Dendritic cell treated with granulocyte-macrophage colony-stimulating factor and Interleukin-4, amounts not matched to agents 40 ng/mL and 50 ng/mL, for 4 days (primary cell): ENCODE measurements around the gene UBE2C.
"Not testable (repeated sequence)": the region's sequence is repeated elsewhere in the genome, so short reads cannot be mapped to it uniquely, and the experiment has no call there.

Source experiments
- H3K27ac Mint-ChIP-seq: one replicate; pipeline ENCODE4 v1.8.0; 2022; ENCODE audit warnings: mild to moderate bottlenecking, mixed read lengths
- H3K27me3 Mint-ChIP-seq: one replicate; pipeline ENCODE4 v1.8.0; 2022; ENCODE audit warnings: mild to moderate bottlenecking, mixed read lengths
- H3K36me3 Mint-ChIP-seq: one replicate; pipeline ENCODE4 v1.8.0; 2022; ENCODE audit warnings: low read depth, mixed read lengths
- H3K4me1 Mint-ChIP-seq: one replicate; pipeline ENCODE4 v1.8.0; 2022; ENCODE audit warnings: low read depth, mixed read lengths
- H3K4me3 Mint-ChIP-seq: one replicate; pipeline ENCODE4 v1.8.0; 2022; ENCODE audit warnings: mild to moderate bottlenecking, moderate library complexity, mixed read lengths
- H3K9me3 Mint-ChIP-seq: one replicate; pipeline ENCODE4 v1.8.0; 2022; ENCODE audit warnings: mixed read lengths
- intact Hi-C: fragments of 100-400 bp; cut with micrococcal nuclease; formaldehyde crosslinking; loops from one replicate; pipeline ENCODE4 v1.15.0; 2022

Gene UBE2C

DNA sequence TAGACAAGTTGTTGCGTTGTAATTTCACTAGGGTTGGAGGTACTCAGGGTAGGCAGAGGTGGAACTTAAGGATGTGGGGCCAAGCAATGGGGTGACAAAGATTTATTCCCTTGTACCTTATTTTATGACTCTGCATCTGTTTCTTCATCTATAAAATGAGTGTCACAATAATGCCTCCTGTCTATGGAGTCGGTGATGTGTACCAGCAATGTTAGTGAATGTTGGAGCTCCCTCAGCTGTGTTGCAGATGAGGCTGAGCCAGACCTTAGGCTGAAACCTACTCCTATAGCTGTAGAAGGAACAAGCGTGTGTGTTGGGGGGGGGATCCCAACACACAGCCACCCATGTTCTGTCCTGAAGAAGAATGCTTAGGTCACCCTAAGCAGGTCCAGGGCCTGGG lies 4.5 kb downstream of the UBE2C start:
- intact Hi-C loops: no loop called here
- peaks cover 2% of the 10 kb centered on the region for H3K36me3 Mint-ChIP-seq
- H3K27ac Mint-ChIP-seq: no peak overlapping the region
- no peak overlapping the region for H3K4me3 Mint-ChIP-seq
- H3K9me3 Mint-ChIP-seq: no peaks in the 10 kb centered on the region
- H3K4me1 Mint-ChIP-seq: peaks cover 22% of the 10 kb centered on the region
- peaks cover 2% of the 10 kb centered on the region for H3K27me3 Mint-ChIP-seq

DNA sequence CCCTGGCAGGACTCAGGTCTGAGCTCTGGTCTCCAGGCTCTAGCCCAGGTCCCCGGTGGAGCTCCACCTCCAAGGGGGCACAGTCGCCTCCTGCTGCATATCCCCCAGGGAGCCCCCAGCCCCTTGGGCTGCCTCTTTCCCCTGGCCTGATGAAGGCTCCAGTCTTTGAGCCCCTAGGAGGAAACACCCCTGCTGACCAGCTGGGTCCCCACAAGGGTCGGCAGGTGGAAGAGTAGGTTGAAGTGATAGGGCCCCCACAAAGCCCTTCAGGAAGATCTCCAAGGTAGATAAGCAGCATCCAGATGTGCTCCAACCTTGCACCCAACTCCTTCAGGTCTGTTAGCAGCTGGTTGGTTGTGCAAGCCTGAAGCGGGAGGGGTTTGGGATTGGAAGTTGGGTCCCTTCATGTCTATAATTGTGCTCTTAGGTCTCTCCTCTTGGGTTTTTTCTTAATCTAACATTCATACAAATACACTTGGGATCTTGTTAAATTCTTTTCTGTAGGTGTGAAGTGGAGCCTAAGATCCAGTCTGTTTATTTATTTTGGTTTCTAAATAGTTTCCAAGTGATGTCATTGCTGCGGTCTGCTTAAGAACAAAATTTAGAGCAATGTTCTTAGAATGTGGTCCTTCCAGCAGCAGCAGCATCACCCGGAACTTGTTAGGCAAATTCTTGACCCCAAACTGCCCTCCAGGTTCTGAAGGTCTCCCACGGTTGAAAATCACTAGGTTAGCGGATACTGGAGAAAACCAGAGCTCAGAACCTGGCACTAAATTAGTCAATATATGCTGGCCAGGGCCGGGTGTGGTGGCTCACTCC lies 5.1 kb downstream of the UBE2C start:
- Mint-ChIP-seq H3K9me3 (no peaks in the 10 kb centered on the region), H3K36me3 (no peaks in the 10 kb centered on the region), H3K4me3 (no peak overlapping the region), H3K4me1 (peaks cover 22% of the 10 kb centered on the region), H3K27me3 (peaks cover 8% of the 10 kb centered on the region), H3K27ac (no peak overlapping the region)
- intact Hi-C loops: no loop called here

DNA sequence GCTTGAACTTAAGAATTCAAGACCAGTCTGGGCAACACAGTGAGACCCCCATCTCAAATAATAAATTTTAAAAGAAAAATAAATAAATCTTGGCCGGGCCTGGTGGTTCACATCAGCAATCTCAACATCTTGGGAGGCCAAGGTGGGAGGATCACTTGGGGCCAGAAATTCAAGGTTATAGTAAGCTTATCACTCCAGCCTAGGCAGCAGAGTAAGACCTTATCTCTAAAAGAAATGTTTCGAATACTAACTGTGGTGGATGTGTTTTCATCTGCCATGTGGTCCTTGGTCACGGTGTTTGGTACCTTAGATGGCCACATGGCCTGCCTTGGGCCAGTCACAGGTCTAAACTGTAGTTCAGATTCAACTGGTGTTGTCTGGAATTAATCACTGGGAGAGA lies 5.8 kb downstream of the UBE2C start:
- no peaks in the 10 kb centered on the region for H3K9me3 Mint-ChIP-seq
- H3K36me3 Mint-ChIP-seq: no peaks in the 10 kb centered on the region
- no peak overlapping the region for H3K27ac Mint-ChIP-seq
- peaks cover 14% of the 10 kb centered on the region for H3K27me3 Mint-ChIP-seq
- intact Hi-C loops: no loop called here
- H3K4me3 Mint-ChIP-seq: no peak overlapping the region
- H3K4me1 Mint-ChIP-seq: peaks cover 22% of the 10 kb centered on the region

DNA sequence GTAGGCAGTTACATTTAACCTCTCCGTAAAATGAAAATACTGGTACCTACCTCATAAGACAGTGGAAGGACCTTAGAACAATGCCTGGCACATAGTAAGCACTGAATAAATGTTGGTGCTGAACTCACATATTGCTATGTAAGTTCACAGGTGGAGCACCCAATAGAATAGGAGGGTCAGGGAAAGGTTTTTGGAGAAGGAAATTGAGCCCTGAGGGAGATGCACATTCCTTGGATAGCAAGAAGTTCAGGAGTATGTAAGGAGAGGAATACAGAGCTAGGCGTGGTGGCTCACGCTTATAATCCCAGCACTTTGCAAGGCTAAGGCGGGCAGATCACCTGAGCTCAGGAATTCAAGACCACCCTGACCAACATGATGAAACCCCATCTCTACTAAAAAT lies 7.0 kb downstream of the UBE2C start:
- Mint-ChIP-seq H3K27ac (no peak overlapping the region), H3K4me1 (peaks cover 26% of the 10 kb centered on the region), H3K27me3 (peaks cover 27% of the 10 kb centered on the region), H3K9me3 (no peaks in the 10 kb centered on the region), H3K36me3 (no peaks in the 10 kb centered on the region), H3K4me3 (no peak overlapping the region)
- intact Hi-C loops: no loop called here

DNA sequence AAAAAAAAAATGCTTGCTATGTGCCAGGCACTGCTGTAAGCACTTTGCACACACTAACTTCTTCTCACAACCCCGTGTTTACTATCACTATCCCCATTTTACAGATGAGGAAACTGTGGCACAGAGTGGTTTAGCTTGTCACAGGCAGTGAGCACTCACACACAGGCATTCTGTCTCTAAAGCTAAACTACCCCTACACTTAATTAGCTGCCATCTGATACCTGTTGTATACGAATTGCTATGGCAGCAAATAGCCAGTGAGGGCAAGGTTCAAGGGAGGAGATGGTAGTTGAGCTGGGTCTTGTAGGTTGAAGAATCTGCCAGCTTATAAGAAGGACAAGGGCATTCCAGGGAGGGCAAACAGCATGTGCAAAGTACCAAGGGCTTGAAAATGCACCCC lies 9.5 kb downstream of the UBE2C start:
- intact Hi-C loops: no loop called here
- Mint-ChIP-seq H3K36me3 (no peaks in the 10 kb centered on the region), H3K4me3 (no peak overlapping the region), H3K4me1 (peaks cover 28% of the 10 kb centered on the region), H3K9me3 (no peaks in the 10 kb centered on the region), H3K27me3 (peaks cover 36% of the 10 kb centered on the region), H3K27ac (no peak overlapping the region)

DNA sequence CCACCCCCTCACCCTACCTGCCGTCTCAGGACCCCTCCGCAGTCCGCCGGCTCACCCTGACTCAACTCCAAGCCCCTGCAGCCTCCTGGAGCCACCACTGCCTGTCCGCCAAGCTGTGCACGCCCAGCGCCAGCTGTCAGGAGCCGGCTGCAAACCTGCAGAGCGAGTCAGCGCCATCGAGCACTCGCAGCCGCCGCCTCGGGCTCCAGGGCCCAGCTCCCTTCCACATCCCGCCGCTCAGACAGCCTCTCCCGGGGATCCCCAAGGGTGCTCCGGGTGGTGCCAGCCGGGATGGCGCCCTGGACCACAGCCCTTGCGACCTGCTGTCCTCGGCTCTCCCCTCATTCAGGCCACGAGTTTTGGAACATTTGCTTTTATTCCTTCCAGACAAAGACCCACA lies 10.4 kb downstream of the UBE2C start:
- no peaks in the 10 kb centered on the region for H3K9me3 Mint-ChIP-seq
- intact Hi-C loops: no loop called here

DNA sequence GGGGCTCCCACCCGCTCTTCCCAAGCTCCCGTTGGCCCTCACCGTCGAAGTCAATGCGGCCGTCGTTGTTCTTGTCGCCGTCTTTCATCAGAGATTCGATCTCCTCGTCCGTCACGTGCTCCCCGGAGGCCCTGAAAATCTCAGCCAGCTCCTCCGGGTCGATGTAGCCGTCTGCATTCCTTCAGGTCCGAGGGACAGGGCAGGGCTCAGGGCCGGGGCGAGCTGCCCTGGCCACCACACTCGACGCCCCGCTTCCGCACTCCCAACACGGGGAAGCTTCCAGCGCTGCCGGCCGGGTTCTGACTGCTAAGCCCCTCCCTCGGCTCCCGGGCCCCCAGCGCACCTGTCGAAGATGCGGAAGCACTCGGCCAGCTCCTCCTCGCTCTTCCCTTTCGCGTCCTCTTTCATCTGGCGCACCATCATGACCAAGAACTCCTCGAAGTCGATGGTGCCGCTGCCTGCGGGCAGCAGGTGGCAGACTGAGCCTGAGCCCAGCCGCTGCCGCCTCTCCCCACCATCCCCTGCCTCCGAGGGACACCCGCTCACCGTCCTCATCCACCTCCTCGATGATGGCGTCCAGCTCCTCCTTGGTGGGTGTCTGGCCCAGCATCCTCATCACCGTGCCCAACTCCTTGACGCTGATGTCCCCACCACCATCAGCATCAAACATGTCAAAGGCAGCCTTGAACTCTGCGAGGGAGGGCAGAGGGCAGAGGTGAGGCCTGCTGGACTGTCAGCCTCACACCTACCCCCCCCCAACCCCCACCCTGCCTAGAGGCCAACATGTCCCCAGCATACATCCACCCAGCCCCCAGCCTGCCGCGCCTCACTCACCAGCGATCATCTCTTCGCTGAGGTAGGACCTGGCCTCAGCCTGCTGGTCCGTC lies 11.7 kb downstream of the UBE2C start:
- H3K4me3 Mint-ChIP-seq: peak overlapping the region; percentile 64
- peaks cover 28% of the 10 kb centered on the region for H3K4me1 Mint-ChIP-seq
- intact Hi-C loops: loop anchor here (1.0 kb wide), 1 partner anchor 139 kb away; no protein-coding TSS in a partner anchor
- H3K36me3 Mint-ChIP-seq: no peaks in the 10 kb centered on the region
- peaks cover 39% of the 10 kb centered on the region for H3K27me3 Mint-ChIP-seq
- no peaks in the 10 kb centered on the region for H3K9me3 Mint-ChIP-seq
- H3K27ac Mint-ChIP-seq: peak overlapping the region; percentile 8

More for the DNA sequence above, 10.4 kb downstream of the UBE2C start:
- no peaks in the 10 kb centered on the region for H3K36me3 Mint-ChIP-seq
- no peak overlapping the region for H3K27ac Mint-ChIP-seq
- no peak overlapping the region for H3K4me3 Mint-ChIP-seq
- H3K4me1 Mint-ChIP-seq: peaks cover 28% of the 10 kb centered on the region
- H3K27me3 Mint-ChIP-seq: peaks cover 36% of the 10 kb centered on the region

DNA sequence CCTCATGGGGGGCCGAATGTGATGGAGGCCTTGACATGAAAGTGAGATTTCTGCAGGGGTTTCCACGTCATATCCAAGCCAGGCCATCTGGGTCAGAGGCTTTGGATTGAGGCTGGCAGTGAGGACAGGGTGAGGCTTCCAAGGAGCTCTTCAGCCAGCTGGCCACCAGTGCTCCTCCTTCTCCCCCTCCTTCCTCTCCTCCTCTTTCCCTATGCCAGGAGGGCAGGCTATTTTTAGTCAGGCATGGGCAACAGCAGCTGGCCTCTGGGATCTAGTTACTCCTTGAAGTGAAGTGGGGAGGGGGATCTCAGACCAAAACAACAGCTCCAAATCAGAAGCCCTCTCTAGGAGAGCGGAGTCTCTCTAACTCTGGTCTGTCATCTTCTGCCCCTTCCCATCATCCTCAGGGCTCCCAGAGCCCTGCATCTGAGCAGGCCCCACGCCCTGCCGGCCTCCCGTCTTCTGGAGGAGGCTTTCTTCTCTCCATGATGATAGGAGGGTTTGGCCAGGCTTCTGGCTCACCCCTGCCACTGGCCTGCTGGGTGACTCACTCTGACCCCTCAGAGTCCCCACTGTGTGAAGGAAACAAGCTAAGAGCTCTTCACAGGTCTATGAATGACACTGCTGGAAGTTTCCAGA lies 14.1 kb downstream of the UBE2C start:
- H3K36me3 Mint-ChIP-seq: no peaks in the 10 kb centered on the region
- H3K4me3 Mint-ChIP-seq: no peak overlapping the region
- intact Hi-C loops: no loop called here
- H3K27ac Mint-ChIP-seq: peak overlapping the region; percentile 22
- peaks cover 39% of the 10 kb centered on the region for H3K27me3 Mint-ChIP-seq
- H3K9me3 Mint-ChIP-seq: no peaks in the 10 kb centered on the region
- H3K4me1 Mint-ChIP-seq: peaks cover 28% of the 10 kb centered on the region

DNA sequence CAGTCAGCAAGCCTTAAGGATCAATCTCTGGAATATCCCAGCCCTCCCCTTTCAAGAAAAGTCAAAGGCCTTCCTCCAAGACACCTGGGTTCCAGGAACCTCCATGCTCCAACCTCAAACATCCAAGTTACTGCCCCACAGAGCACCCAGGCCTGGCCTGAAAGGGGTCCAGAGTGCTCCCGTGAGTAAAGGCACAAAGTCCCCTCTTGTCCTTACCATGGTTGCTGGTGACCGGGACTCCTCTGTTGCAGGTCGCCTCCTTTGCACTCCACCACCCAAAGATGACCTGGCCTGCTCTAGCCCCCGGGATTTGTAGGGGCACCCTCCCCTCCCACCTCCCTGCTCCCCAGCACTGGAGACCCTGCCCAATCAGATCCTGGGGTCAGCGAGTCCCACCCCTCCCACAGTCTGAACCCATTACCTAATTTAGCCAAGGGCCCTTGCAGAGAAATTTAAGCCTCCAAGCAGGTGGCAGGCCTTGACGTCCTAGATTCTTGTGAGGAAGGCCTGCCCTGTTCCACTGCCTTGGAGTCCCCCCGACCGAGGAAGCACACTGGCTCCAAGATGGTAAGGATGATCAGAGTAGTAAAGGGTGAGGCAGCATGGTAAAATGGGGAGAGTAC lies 14.7 kb downstream of the UBE2C start, which contains the start of gene TNNC2:
Gene TNNC2, minus strand, starts transcription at position 283 of the 623 bp plus-strand sequence. Its CDS starts 64 bp downstream, at position 219.
- Mint-ChIP-seq H3K4me3 (no peak within 1 kb of the TSS), H3K27me3 (peaks cover 35% of the 10 kb centered on the region), H3K27ac (peak within 1 kb of the TSS; percentile 22), H3K36me3 (no peaks in the 10 kb centered on the region), H3K4me1 (peaks cover 32% of the 10 kb centered on the region), H3K9me3 (no peaks in the 10 kb centered on the region)
- intact Hi-C loops: no loop called here

DNA sequence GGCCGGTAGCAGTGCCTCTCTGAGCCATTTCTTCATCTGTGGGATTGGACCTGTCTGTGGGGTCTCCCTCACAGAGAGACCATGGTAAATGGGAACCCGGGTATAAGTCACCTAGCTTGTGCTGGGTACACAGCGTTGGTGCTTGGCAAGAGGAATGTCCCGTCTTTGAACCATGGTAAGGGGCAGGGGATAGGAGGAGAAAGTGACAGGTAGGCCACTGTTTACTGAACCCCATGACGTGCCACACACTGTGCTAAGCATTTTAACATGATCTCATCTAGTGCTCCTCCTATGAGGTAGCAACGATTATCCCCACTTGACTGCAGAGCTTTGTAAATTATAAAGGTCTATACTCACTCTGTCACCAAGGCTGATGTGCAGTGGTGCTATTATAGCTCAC lies 15.3 kb downstream of the UBE2C start:
- Mint-ChIP-seq H3K4me3 (no peak overlapping the region), H3K9me3 (no peaks in the 10 kb centered on the region), H3K27ac (no peak overlapping the region), H3K27me3 (peaks cover 30% of the 10 kb centered on the region), H3K36me3 (no peaks in the 10 kb centered on the region), H3K4me1 (peaks cover 27% of the 10 kb centered on the region)
- intact Hi-C loops: no loop called here

DNA sequence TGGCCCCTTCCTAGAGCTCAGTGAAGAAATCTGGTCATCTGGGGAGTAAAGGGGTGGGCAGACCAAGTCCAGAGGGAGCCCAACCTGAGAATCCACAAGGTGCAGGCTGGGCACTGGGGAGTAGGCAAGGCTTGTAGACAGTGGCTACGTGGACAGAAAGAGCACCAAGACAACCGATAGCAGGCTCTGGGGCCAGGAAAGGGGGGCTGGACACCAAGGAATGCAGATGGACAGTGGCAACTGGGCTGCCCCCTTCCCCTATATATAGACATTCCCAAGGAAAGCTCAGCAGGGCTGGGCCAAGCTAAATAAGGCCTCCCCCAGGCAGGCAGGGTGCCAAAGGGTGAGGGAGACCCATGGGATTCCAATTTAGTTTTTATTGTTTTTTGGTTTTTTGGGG lies 16.1 kb downstream of the UBE2C start:
- H3K27me3 Mint-ChIP-seq: peaks cover 22% of the 10 kb centered on the region
- H3K36me3 Mint-ChIP-seq: no peaks in the 10 kb centered on the region
- no peaks in the 10 kb centered on the region for H3K9me3 Mint-ChIP-seq

DNA sequence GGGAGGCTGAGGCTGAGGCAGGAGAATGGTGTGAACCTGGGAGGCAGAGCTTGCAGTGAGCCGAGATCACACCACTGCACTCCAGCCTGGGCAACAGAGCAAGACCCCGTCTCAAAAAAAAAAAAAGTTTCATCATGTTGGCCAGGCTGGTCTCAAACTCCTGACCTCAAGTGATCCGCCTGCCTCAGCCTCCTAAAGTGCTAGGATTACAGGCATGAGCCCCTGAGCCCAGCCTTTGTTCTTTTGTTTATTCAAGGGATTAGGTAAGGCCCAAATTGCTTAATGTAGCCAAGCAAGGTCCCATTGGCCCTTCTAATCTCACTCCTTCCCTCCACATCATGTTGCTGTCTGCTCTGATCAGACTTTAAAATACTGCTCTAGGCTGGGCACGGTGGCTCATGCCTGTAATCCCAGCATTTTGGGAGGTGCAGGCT lies 17.2 kb downstream of the UBE2C start:
- H3K27ac Mint-ChIP-seq, intact Hi-C loops, H3K4me3 Mint-ChIP-seq, H3K36me3 Mint-ChIP-seq, H3K9me3 Mint-ChIP-seq: not testable (repeated sequence)
- peaks cover 28% of the 10 kb centered on the region for H3K4me1 Mint-ChIP-seq
- H3K27me3 Mint-ChIP-seq: peaks cover 11% of the 10 kb centered on the region

More for the DNA sequence above, 16.1 kb downstream of the UBE2C start:
- Mint-ChIP-seq H3K4me3 (no peak overlapping the region), H3K27ac (no peak overlapping the region), H3K4me1 (peaks cover 30% of the 10 kb centered on the region)
- intact Hi-C loops: no loop called here

DNA sequence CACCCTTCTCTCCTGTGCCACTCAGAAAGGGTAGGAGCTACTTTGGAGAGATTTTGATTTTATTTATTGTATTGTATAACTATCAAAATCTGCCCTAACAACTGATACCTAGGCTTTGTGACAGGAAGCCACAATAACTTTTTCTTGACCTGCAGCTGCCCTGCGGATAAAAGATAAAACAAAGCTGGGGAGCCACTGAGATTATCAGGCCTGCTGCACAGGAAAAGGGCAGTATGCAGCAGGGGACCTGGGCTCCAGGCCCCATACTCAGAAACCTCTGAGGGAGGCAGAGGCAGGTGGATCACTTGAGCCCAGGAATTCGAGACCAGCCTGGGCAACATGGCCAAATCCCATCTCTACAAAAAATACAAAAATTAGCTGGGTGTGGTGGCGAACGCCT lies 20.2 kb downstream of the UBE2C start:
- Mint-ChIP-seq H3K9me3 (no peaks in the 10 kb centered on the region), H3K36me3 (no peaks in the 10 kb centered on the region), H3K4me3 (peak overlapping the region; percentile 77), H3K27ac (peak overlapping the region; percentile 84), H3K4me1 (peaks cover 47% of the 10 kb centered on the region), H3K27me3 (peaks cover 4% of the 10 kb centered on the region)
- intact Hi-C loops: no loop called here
